Stomach (tissue), 9 donors: ENCODE results near the gene CCDC9. TPM values are rescaled to one million over a fixed set of nuclear protein-coding genes. Genes with fewer than 3 reads are reported as not detected.

Source experiments
- DNase-seq, 2 donors: peaks; one replicate each; pipeline versions ENCODE4 v3.0.0 to v3.0.0-alpha.2; 2013 to 2019
- H3K27ac ChIP-seq, 5 donors: fragments of 200-600 bp in 4 of 5; sonication (generic) in 4 of 5; one replicate each; pipeline ENCODE4 v1.5.1; 2013 to 2019; ENCODE audit warnings: mild to moderate bottlenecking in 1 of 5, moderate library complexity in 1 of 5
- H3K27me3 ChIP-seq, 3 donors: fragments of 200-600 bp; sonication (generic); one replicate each; pipeline ENCODE4 v1.5.1; 2017 to 2019; ENCODE audit warnings: mixed run types in 1 of 3
- H3K36me3 ChIP-seq, 4 donors: fragments of 200-600 bp; sonication (generic); 1 replicate in 3 of 4; 2 replicates in 1 of 4; pipeline ENCODE4 v1.5.1; 2016 to 2019
- H3K4me1 ChIP-seq, 4 donors: fragments of 200-600 bp; sonication (generic); one replicate each; pipeline ENCODE4 v1.5.1; 2016 to 2019
- H3K4me3 ChIP-seq, 4 donors: fragments of 200-600 bp; sonication (generic) in 3 of 4; one replicate each; pipeline ENCODE4 v1.5.1; 2016 to 2019; ENCODE audit warnings: mild to moderate bottlenecking in 1 of 4
- H3K9me3 ChIP-seq, 4 donors: fragments of 200-600 bp; sonication (generic); one replicate each; pipeline ENCODE4 v1.5.1; 2016 to 2019
- CTCF ChIP-seq, 7 experiments: fragments of 450-650 bp in 4 of 7; fragments of 200-600 bp in 3 of 7; sonication (generic) in 3 of 7; IDR thresholded peaks; one replicate each; pipeline ENCODE4 v1.5.1; 2016 to 2019; ENCODE audit warnings: antibody characterized with exemption in 7 of 7, control low read depth in 2 of 7, mild to moderate bottlenecking in 1 of 7
- EP300 ChIP-seq: sonication (generic); formaldehyde crosslinking; IDR thresholded peaks from one replicate; pipeline ENCODE4 v1.6.1; 2017; ENCODE audit warnings: antibody characterized with exemption
- POLR2A ChIP-seq, 4 donors: fragments of 450-650 bp; IDR thresholded peaks; one replicate each; pipeline ENCODE4 v1.6.1; 2016; ENCODE audit warnings: antibody characterized with exemption in 4 of 4, control low read depth in 2 of 4, mild to moderate bottlenecking in 1 of 4, moderate library complexity in 1 of 4
- POLR2AphosphoS5 ChIP-seq, 3 donors: sonication (generic); formaldehyde crosslinking; IDR thresholded peaks; one replicate each; pipeline ENCODE4 v1.6.1; 2016; ENCODE audit warnings: antibody characterized with exemption in 3 of 3
- WGBS, 5 donors: extraction: QIAGEN DNeasy Blood & Tissue Kit in 3 of 5; methylation state at CpG; one replicate each; pipeline versions ENCODE4 v1.1.5 to v1.1.7; 2013 to 2018; 5-methylcytosine and 5-hydroxymethylcytosine counted together
- intact Hi-C: fragments of 100-400 bp; cut with DNase I; formaldehyde crosslinking; loops from one replicate; pipeline ENCODE4 v1.15.1; 2023; ENCODE audit warnings: low total_unique reads
- polyA plus RNA-seq, 3 donors: library from polyadenylated mRNA; stranded (reverse); fragments of 200-250 nt; gene quantifications; one replicate each; pipeline ENCODE4 v1.2.3, GENCODE V29; 2013
- total RNA-seq, 5 donors: library from RNA; depleted of rRNA; stranded (reverse); fragments of >200 nt; gene quantifications; one replicate each; pipeline versions ENCODE4 v1.1.0 to v1.2.3, GENCODE V29; 2014 to 2016
- donor health status: healthy with polysubstance abuse.
- donor health status: Bipolar disorder and iron deficiency.
- donor health status: healthy.

The CCDC9 gene
- total and polyA plus RNA-seq, 8 donors, result 14.3 to 62.4 (median 21.3) TPM

- WGBS, 5 donors, result 2 to 17% (median 5%) methylated on average over 11 to 61 of the region's 62 CpGs
- peaks cover 43 to 52% (median 50%) of the 10 kb centered on the region in 4 donors for H3K4me1 ChIP-seq
- H3K9me3 ChIP-seq, result no peaks in the 10 kb centered on the region
- TF ChIP-seq POLR2AphosphoS5 (IDR thresholded peaks at IDR 0.05) (no peak), CTCF (IDR thresholded peaks at IDR 0.05) (no peak), EP300 (no peak), POLR2A (IDR thresholded peaks at IDR 0.05) (no peak)
- no peaks in the 10 kb centered on the region for H3K36me3 ChIP-seq
- H3K27me3 ChIP-seq, result peaks cover 0 to 32% (median 17%) of the 10 kb centered on the region in 3 donors
- intact Hi-C loops, result no loop called here
- peak overlapping the region; percentile 36 to 39 (median 36) for H3K4me3 ChIP-seq
- peak; percentile 58 to 92 for DNase-seq
- H3K27ac ChIP-seq, result peak overlapping the region in 2 of 5 donors; percentile 3 to 58
These were observed 16.6 kb upstream of the CCDC9 start for GRCh38 chr19:47239610-47240296.

GRCh38 chr19:47240556-47240955 lies 15.8 kb upstream of the CCDC9 start:
- intact Hi-C loops, result no loop called here
- peaks cover 45 to 55% (median 50%) of the 10 kb centered on the region in 4 donors for H3K4me1 ChIP-seq
- H3K4me3 ChIP-seq, result no peak overlapping the region
- no peaks in the 10 kb centered on the region for H3K36me3 ChIP-seq
- WGBS, 5 donors, result 53 to 66% (median 58%) methylated on average over 6 of the region's 6 CpGs
- no peak for TF ChIP-seq POLR2AphosphoS5 (IDR thresholded peaks at IDR 0.05)
- TF ChIP-seq CTCF (IDR thresholded peaks at IDR 0.05), result no peak
- no peak for TF ChIP-seq POLR2A (IDR thresholded peaks at IDR 0.05)
- TF ChIP-seq EP300, result no peak
- H3K27ac ChIP-seq, result peak overlapping the region in 1 of 5 donors; percentile 58
- peaks cover 0 to 32% (median 17%) of the 10 kb centered on the region in 3 donors for H3K27me3 ChIP-seq
- DNase-seq, result no peak
- no peaks in the 10 kb centered on the region for H3K9me3 ChIP-seq

- intact Hi-C loops, result no loop called here
- H3K4me3 ChIP-seq, result peak overlapping the region in 1 of 4 donors; percentile 1
- H3K27ac ChIP-seq, result peak overlapping the region in 1 of 5 donors; percentile 58
- peaks cover 45 to 55% (median 50%) of the 10 kb centered on the region in 4 donors for H3K4me1 ChIP-seq
- H3K36me3 ChIP-seq, result no peaks in the 10 kb centered on the region
- 5 to 16% (median 9%) methylated on average over 14 to 27 of the region's 27 CpGs for WGBS, 5 donors
- H3K27me3 ChIP-seq, result peaks cover 0 to 32% (median 17%) of the 10 kb centered on the region in 3 donors
- H3K9me3 ChIP-seq, result no peaks in the 10 kb centered on the region
- TF ChIP-seq POLR2AphosphoS5 (IDR thresholded peaks at IDR 0.05), result no peak
- peak; percentile 89 to 96 for DNase-seq
These were observed 15.1 kb upstream of the CCDC9 start for GRCh38 chr19:47240996-47241918.

- WGBS, 5 donors, result 77 to 81% (median 80%) methylated on average over 7 of the region's 7 CpGs
- intact Hi-C loops, result no loop called here
- H3K9me3 ChIP-seq, result no peaks in the 10 kb centered on the region
- no peak overlapping the region for H3K27ac ChIP-seq
- H3K27me3 ChIP-seq, result peaks cover 0 to 32% (median 17%) of the 10 kb centered on the region in 3 donors
- TF ChIP-seq CTCF (IDR thresholded peaks at IDR 0.05) (no peak), POLR2AphosphoS5 (IDR thresholded peaks at IDR 0.05) (no peak), EP300 (no peak), POLR2A (IDR thresholded peaks at IDR 0.05) (no peak)
- peaks cover 45 to 55% (median 50%) of the 10 kb centered on the region in 4 donors for H3K4me1 ChIP-seq
- no peak for DNase-seq
- no peak overlapping the region for H3K4me3 ChIP-seq
- no peaks in the 10 kb centered on the region for H3K36me3 ChIP-seq
These were observed 14.3 kb upstream of the CCDC9 start for GRCh38 chr19:47241919-47242577.
